Measurements from ENCODE around the gene MEF2D.

The MEF2D gene

DNA sequence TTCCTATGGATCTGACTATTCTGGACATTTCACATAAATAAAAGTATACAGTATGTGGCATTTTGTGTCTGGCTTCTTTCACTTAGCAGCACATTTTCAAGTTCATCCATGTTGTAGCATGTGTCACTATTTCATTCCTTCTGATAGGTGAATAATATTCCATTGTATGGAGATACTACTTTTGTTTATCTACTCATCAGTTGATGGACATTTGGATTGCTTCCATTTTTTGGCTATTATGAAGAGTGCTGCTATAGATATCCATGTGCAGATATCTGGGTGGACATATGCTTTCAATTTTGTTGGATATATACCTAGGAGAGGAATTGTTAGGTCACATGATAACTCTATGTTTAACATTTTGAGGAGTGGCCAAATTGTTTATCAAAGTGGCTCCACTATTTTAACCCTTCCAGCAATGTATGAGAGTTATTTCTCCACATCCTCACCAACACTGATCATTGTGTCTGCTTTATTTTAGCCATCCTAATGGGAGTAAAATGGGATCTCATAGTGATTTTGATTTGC is 21.9 kb upstream of the MEF2D start:
- ChIA-PET CTCF (no interaction called here), POLR2A (no interaction called here)
- no peak for DNase-seq (ENCODE audit: low read depth, low spot score)
- TF ChIP-seq, protein P1, sequence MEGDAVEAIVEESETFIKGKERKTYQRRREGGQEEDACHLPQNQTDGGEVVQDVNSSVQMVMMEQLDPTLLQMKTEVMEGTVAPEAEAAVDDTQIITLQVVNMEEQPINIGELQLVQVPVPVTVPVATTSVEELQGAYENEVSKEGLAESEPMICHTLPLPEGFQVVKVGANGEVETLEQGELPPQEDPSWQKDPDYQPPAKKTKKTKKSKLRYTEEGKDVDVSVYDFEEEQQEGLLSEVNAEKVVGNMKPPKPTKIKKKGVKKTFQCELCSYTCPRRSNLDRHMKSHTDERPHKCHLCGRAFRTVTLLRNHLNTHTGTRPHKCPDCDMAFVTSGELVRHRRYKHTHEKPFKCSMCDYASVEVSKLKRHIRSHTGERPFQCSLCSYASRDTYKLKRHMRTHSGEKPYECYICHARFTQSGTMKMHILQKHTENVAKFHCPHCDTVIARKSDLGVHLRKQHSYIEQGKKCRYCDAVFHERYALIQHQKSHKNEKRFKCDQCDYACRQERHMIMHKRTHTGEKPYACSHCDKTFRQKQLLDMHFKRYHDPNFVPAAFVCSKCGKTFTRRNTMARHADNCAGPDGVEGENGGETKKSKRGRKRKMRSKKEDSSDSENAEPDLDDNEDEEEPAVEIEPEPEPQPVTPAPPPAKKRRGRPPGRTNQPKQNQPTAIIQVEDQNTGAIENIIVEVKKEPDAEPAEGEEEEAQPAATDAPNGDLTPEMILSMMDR (IDR thresholded peaks at IDR 0.05; ENCODE audit: insufficient read depth, low read length, missing control alignments): no peak
- no peak overlapping the region for H3K4me3 ChIP-seq (ENCODE audit: low read depth, low read length)

DNA sequence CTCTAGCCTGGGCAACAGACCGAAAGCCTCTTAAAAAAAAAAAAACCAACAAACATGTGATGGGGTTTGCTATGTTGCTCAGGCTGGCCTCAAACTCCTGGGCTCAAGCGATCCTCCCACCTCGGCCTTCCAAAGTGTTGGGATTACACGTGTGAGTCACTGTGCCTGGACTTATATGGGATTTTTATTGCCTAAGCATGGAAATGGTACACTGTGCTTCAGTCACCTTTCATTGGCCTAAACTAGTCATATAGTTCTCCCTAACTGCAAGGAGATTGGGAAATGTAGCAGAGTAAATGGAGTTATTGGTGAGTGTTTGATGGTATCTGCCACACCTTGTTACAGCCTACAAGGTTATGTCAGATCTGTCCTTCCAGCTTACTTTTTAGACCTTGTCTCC is 17.2 kb upstream of the MEF2D start:
- TF ChIP-seq, protein P1 (IDR thresholded peaks at IDR 0.05; ENCODE audit: insufficient read depth, low read length, missing control alignments): no peak
- CTCF ChIA-PET: interaction anchor here (1.2 to 1.4 kb wide), 3 partner anchors 15 to 72 kb away, joined by 3 to 5 read pairs (median 4); no protein-coding TSS in a partner anchor
- POLR2A ChIA-PET: no interaction called here
- DNase-seq (ENCODE audit: low read depth, low spot score): no peak
- no peak overlapping the region for H3K4me3 ChIP-seq (ENCODE audit: low read depth, low read length)

GRCh38 chr1:156516821-156517220 is 16.2 kb upstream of the MEF2D start:
- CTCF ChIA-PET: interaction anchor here (0.8 to 1.4 kb wide), 6 partner anchors 9 to 133 kb away, joined by 3 to 5 read pairs (median 4); no protein-coding TSS in a partner anchor
- H3K4me3 ChIP-seq (ENCODE audit: low read depth, low read length): no peak overlapping the region
- DNase-seq (ENCODE audit: low read depth, low spot score): no peak
- POLR2A ChIA-PET: no interaction called here
- TF ChIP-seq, protein P1 (IDR thresholded peaks at IDR 0.05; ENCODE audit: insufficient read depth, low read length, missing control alignments): no peak

DNA sequence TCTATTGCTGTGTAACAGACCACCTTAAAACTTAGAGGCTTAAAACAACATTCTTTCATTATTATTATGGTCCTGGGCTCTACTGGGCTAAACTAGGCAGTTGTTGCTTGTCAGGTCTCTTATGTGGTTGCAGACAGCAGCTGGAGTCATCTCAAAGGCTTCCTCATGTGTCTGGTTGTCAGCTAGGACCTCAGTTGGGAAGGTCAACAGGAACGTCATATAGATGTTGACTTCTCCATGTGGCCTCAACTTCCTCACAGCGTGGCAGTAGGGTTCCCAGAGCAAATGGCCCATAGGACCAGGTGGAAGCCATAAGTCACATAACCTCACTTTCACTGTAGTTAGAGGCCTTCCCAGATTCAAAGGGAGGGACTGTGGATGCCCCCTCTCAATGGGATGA is 15.4 kb upstream of the MEF2D start:
- TF ChIP-seq, protein P1 (IDR thresholded peaks at IDR 0.05; ENCODE audit: insufficient read depth, low read length, missing control alignments): no peak
- no peak overlapping the region for H3K4me3 ChIP-seq (ENCODE audit: low read depth, low read length)
- CTCF ChIA-PET: interaction anchor here (1.4 kb wide), 1 partner anchor 10 kb away, joined by 4 read pairs; no protein-coding TSS in a partner anchor
- DNase-seq (ENCODE audit: low read depth, low spot score): no peak
- POLR2A ChIA-PET: no interaction called here

GRCh38 chr1:156513185-156513584 is 12.6 kb upstream of the MEF2D start:
- DNase-seq (ENCODE audit: low read depth, low spot score): no peak
- no peak overlapping the region for H3K4me3 ChIP-seq (ENCODE audit: low read depth, low read length)
- ChIA-PET CTCF (interaction anchor here (0.8 kb wide), 1 partner anchor 18 kb away, joined by 3 read pairs; no protein-coding TSS in a partner anchor), POLR2A (no interaction called here)
- TF ChIP-seq, protein P1 (IDR thresholded peaks at IDR 0.05; ENCODE audit: insufficient read depth, low read length, missing control alignments): no peak

DNA sequence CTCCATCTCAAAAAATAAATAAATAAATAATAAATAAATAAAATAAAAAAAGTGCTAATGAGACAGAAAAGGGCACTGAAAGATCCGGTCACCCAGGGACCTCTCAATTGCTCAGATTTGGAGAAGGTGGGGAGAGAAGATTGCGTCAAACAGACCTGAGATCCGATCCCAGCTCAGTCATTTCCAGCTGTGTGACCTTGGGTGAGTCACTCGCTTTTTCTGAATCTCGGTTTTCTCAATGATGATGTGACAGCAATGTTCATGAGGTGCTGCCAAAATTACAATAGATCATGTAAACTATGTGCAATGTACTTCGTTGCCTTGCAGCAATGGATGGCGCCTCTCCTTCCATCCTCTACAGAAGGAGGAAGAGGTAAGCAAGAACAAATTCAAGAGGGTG is 11.1 kb upstream of the MEF2D start:
- CTCF ChIA-PET: interaction anchor here (1.6 kb wide), 2 partner anchors 56 to 66 kb away, joined by 3 read pairs; no protein-coding TSS in a partner anchor
- no peak overlapping the region for H3K4me3 ChIP-seq (ENCODE audit: low read depth, low read length)
- POLR2A ChIA-PET: no interaction called here
- TF ChIP-seq, protein P1 (IDR thresholded peaks at IDR 0.05; ENCODE audit: insufficient read depth, low read length, missing control alignments): no peak
- DNase-seq (ENCODE audit: low read depth, low spot score): no peak

All from AG04449 (cell line).